Measurements from ENCODE around the gene CASTOR1.

The CASTOR1 gene

GRCh38 chr22:30247974-30248373 is 41.3 kb downstream of the CASTOR1 start:
- no peak overlapping the region for H3K4me3 ChIP-seq (ENCODE audit: low read depth, low read length)
- DNase-seq (ENCODE audit: low read depth) = no peak
- in situ Hi-C loops (cut with HindIII; ENCODE audit: low sequenced_read_pairs) = no loop called here

DNA sequence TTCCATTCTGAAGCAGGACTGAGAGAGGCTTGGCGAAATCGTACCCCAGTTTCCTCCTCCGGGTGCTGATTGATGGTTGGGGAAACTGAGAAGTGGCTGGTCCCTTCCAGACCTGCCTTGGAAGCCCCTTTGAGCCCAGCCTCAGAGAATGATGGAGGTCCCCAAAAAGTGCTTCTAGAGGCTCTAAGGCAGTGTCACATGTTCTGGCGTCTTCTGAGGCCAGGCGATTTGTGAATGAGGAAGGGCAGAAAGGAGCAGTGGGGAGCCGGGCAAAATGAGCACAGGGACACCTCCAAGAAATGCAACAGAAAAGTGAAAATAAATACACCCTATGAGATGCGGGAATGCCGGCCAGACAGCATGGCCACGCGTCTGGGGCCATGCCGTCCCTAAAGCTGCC is 41.7 kb downstream of the CASTOR1 start:
- peak overlapping the region; percentile 73 for H3K4me3 ChIP-seq (ENCODE audit: low read depth, low read length)
- no peak for DNase-seq (ENCODE audit: low read depth)
- in situ Hi-C loops (cut with HindIII; ENCODE audit: low sequenced_read_pairs) = no loop called here
- TF ChIP-seq CTCF (IDR thresholded peaks at IDR 0.05; ENCODE audit: low read depth, low read length, missing control alignments) = no peak

More at GRCh38 chr22:30247974-30248373, 41.3 kb downstream of the CASTOR1 start:
- TF ChIP-seq CTCF (IDR thresholded peaks at IDR 0.05; ENCODE audit: low read depth, low read length, missing control alignments) = no peak

GRCh38 chr22:30246814-30247376 is 42.4 kb downstream of the CASTOR1 start:
- in situ Hi-C loops (cut with HindIII; ENCODE audit: low sequenced_read_pairs) = no loop called here
- H3K4me3 ChIP-seq (ENCODE audit: low read depth, low read length) = peak overlapping the region; percentile 73
- TF ChIP-seq CTCF (IDR thresholded peaks at IDR 0.05; ENCODE audit: low read depth, low read length, missing control alignments) = no peak
- DNase-seq (ENCODE audit: low read depth) = no peak

GRCh38 chr22:30245985-30246813 is 43.1 kb downstream of the CASTOR1 start, which contains the start of gene LIF:
Gene LIF (minus strand): TSS chr22:30246759. CDS start chr22:30246695, 64 bp downstream.
- DNase-seq (ENCODE audit: low read depth) = no peak
- peak; percentile 15 for TF ChIP-seq CTCF (IDR thresholded peaks at IDR 0.05; ENCODE audit: low read depth, low read length, missing control alignments)
- in situ Hi-C loops (cut with HindIII; ENCODE audit: low sequenced_read_pairs) = no loop called here
- H3K4me3 ChIP-seq (ENCODE audit: low read depth, low read length) = peak within 1 kb of the TSS; percentile 73

- in situ Hi-C loops (cut with HindIII; ENCODE audit: low sequenced_read_pairs) = no loop called here
- H3K4me3 ChIP-seq (ENCODE audit: low read depth, low read length) = peak overlapping the region; percentile 73
- TF ChIP-seq CTCF (IDR thresholded peaks at IDR 0.05; ENCODE audit: low read depth, low read length, missing control alignments) = no peak
- no peak for DNase-seq (ENCODE audit: low read depth)
These were observed 43.9 kb downstream of the CASTOR1 start for GRCh38 chr22:30245181-30245984.

DNA sequence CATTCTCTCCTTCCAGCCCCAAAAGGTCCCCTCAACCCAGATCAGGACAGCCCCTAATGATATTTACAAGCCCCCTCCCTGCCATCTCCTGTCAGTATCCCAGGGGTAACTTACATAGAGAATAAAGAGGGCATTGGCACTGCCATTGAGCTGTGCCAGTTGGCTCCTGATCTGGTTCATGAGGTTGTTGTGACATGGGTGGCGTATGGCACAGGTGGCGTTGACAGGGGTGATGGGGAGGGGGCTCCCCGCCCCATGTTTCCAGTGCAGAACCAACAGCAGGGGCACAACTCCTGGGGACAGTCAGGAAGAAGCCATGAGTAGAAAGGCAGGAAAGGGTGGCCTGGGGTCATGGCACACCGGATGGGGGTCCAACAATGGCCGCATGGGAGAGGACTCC is 44.7 kb downstream of the CASTOR1 start:
- in situ Hi-C loops (cut with HindIII; ENCODE audit: low sequenced_read_pairs) = no loop called here
- H3K4me3 ChIP-seq (ENCODE audit: low read depth, low read length) = peak overlapping the region; percentile 73
- no peak for TF ChIP-seq CTCF (IDR thresholded peaks at IDR 0.05; ENCODE audit: low read depth, low read length, missing control alignments)
- no peak for DNase-seq (ENCODE audit: low read depth)

Measured in astrocyte of the cerebellum (primary cell).